AG04450 (cell line): ENCODE results near the gene CYP4A11. TPM values are rescaled to one million over a fixed set of nuclear protein-coding genes. Genes with fewer than 3 reads are reported as not detected.
"Not testable (repeated sequence)": the region's sequence is repeated elsewhere in the genome, so short reads cannot be mapped to it uniquely, and the experiment has no call there.

Experiments
- CTCF ChIA-PET: fragments of 300-600, 350-600 bp; formaldehyde crosslinking; extraction: SDS; loops from one replicate; lab custom pipeline; 2022; ENCODE audit warnings: antibody characterized with exemption, inconsistent platforms; lab: Charles Lee
- POLR2A ChIA-PET: fragments of 350-600 bp; formaldehyde crosslinking; extraction: SDS; loops from one replicate; lab custom pipeline; 2021; ENCODE audit warnings: antibody characterized with exemption, inconsistent platforms; lab: Yijun Ruan, JAX
- DNase-seq: peaks from one replicate; pipeline ENCODE4 v3.0.0-alpha.2; 2011; ENCODE audit warnings: low read depth, low spot score
- H3K27ac ChIP-seq: one replicate; pipeline ENCODE4 v1.5.1; 2012; ENCODE audit warnings: low read depth, low read length, control low read depth
- H3K27me3 ChIP-seq: one replicate; pipeline ENCODE4 v1.6.0; 2012; ENCODE audit warnings: low read length; ENCODE audit not compliant: control insufficient read depth, insufficient read depth
- H3K4me3 ChIP-seq: 2 replicates; pipeline ENCODE4 v1.5.1; 2011; ENCODE audit warnings: mild to moderate bottlenecking, low read depth, low read length, control low read depth
- H3K9me3 ChIP-seq: 2 replicates; pipeline ENCODE4 v1.5.1; 2012; ENCODE audit warnings: low read length; ENCODE audit not compliant: control insufficient read depth, insufficient read depth
- polyA plus RNA-seq: library from polyadenylated mRNA; depleted of rRNA; stranded (reverse); fragments of >200 nt; gene quantifications from 2 replicates; pipeline ENCODE4 v1.2.3, GENCODE V29; 2011
- TF ChIP-seq, protein P1 (sequence below): IDR thresholded peaks from 2 replicates; pipeline ENCODE4 v1.5.1; 2011; ENCODE audit warnings: low read depth, low read length, control low read depth, inconsistent platforms

The CYP4A11 gene
- polyA plus RNA-seq, 1 experiment, result not detected

DNA sequence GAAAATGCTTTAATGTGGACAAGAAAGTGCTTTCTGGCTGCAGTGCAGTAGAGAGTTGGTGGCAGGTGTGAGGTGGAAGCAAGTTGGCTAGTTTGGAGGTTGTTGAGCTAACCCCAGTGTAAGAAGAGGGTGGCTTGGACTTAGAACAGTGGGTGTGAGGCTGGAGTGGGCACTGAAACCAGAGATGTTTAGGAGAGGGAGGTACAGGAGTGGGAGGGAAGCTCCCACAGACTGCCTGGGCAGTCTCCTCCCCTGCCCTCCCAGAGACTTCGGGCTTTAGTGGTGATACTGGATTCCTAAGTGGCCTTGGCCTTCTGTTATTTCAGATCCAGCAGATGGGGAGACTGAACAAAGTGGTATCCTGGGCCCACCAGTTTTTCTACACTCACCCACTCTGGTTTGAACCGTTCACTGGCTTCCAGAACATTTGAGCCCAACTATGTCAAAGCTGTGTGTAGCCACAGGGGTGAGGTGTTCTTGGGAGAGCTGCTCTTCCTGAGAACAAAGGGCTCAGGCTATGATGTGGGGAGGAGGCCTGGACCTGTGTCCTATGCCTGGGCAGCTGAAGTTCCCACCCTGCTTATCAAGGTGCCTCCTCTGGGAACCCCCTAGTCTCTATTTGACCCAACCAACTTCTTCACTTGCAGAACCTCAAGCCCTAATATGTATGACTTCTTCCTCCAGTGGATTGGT, 19.9 kb upstream of the CYP4A11 start:
- Histone ChIP-seq H3K9me3 (no peaks in the 10 kb centered on the region), H3K4me3 (no peak overlapping the region), H3K27ac (no peak overlapping the region), H3K27me3 (no peaks in the 10 kb centered on the region)
- no peak for DNase-seq
- ChIA-PET POLR2A (no interaction called here), CTCF (no interaction called here)
- TF ChIP-seq, protein P1, sequence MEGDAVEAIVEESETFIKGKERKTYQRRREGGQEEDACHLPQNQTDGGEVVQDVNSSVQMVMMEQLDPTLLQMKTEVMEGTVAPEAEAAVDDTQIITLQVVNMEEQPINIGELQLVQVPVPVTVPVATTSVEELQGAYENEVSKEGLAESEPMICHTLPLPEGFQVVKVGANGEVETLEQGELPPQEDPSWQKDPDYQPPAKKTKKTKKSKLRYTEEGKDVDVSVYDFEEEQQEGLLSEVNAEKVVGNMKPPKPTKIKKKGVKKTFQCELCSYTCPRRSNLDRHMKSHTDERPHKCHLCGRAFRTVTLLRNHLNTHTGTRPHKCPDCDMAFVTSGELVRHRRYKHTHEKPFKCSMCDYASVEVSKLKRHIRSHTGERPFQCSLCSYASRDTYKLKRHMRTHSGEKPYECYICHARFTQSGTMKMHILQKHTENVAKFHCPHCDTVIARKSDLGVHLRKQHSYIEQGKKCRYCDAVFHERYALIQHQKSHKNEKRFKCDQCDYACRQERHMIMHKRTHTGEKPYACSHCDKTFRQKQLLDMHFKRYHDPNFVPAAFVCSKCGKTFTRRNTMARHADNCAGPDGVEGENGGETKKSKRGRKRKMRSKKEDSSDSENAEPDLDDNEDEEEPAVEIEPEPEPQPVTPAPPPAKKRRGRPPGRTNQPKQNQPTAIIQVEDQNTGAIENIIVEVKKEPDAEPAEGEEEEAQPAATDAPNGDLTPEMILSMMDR, result no peak

DNA sequence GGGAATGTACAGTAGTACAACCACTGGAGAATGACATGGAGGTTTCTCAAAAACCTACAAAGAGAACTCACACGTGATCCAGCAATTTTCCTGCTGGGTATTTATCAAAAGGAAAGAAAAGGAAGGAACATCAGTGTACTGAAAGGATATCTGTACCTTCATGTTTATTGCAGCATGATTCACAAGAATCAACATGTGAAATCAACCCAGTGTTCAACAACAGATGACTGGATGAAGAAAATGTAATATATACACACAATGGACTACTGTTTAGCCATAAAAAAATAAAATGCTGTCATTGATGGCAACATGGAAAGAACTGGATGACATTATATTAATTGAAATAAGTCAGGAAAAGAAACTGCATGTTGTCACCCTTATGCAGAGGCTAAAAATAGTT, 19.0 kb upstream of the CYP4A11 start:
- no peak for DNase-seq
- Histone ChIP-seq H3K27me3 (no peaks in the 10 kb centered on the region), H3K27ac (no peak overlapping the region), H3K4me3 (no peak overlapping the region), H3K9me3 (no peaks in the 10 kb centered on the region)
- CTCF ChIA-PET, result no interaction called here
- POLR2A ChIA-PET, result no interaction called here
- TF ChIP-seq, protein P1, result no peak

DNA sequence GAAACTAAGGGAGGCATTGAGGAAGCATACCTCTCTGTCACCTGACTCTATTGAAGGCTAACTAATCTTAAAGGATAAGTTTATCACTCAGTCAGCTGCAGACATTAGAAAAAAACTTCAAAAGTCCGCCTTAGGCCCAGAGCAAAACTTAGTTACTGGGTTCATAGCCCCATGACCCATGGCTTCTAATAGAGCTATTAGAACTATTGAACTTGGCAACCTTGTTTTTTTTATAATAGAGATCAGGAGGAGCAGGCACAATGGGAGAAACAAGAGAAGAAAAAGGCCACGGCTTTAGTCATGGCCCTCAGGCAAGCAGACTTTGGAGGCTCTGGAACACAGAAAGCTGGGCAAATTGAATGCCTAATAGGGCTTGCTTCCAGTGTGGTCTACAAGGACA, 13.8 kb upstream of the CYP4A11 start:
- POLR2A ChIA-PET, H3K27me3 ChIP-seq, CTCF ChIA-PET, H3K9me3 ChIP-seq, H3K27ac ChIP-seq, DNase-seq, H3K4me3 ChIP-seq: not testable (repeated sequence)

DNA sequence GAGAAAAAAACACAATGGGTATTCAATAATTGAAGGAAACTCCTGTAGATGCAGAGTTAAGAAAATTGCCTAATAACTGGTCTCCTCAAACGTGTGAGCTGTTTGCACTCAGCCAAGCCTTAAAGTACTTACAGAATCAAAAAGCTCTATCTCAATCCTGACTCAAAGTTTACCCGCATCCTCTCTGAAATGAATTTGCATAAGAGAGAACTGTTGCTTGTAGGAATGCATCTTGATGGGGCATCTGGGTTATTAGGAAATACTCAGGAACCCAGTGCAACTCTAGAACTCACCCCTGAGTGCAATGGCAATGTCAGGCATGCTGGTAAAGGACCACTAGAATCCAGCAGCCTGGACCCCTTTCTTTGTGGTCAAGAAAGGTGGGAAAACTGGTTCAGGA, 12.6 kb upstream of the CYP4A11 start:
- H3K9me3 ChIP-seq, POLR2A ChIA-PET, DNase-seq, H3K27ac ChIP-seq, CTCF ChIA-PET, H3K4me3 ChIP-seq, H3K27me3 ChIP-seq: not testable (repeated sequence)

DNA sequence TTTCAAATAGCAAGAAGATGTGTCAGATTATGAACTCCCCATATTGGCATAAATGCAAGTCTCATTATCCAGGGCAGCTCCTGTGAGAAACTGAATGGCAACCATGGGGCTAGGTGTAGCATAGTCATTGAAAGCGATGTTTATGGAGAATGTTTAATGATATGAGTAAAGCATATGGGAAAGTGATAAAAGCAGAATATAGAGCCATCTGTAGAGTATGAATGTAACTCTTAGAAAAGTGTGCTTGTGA, 8.1 kb upstream of the CYP4A11 start:
- H3K27me3 ChIP-seq, POLR2A ChIA-PET, CTCF ChIA-PET, H3K9me3 ChIP-seq, DNase-seq, H3K4me3 ChIP-seq, H3K27ac ChIP-seq: not testable (repeated sequence)

DNA sequence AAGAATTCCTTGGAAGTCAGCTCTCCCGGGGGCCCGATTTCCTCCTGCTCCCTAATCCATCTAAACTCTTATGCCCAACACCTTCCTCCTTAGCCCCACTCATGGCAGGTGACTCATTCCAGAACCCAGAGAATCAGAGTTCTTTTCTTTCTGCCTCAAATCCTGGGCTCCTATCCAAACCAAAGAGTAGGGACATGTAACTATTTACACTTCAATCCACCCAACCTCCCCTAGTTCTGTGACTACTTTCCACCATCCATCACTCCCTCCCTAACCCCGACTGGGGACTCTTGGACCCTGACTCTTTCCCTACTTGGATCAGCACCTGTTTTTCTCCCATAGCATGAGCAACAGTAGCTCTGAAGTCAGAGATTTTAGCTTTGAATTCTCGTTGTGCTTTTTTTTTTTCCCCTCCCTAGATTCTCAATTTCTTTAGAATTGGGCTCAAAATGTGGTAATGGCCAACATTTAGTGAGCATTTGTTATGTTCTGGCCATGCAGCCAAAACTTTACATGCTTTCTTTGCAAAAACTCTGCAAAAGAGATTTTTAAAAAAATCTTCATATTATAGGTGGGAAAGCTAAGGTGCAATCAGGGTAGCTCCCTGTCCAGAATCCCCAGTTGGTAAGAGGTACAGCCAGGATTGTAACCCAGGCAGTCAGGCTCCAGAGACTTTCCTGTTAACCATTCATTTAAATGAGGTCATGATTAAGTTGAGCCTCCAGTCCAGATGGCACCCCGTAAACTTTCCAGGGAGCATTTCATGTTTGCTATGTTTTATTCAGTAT, 7.5 kb upstream of the CYP4A11 start:
- ChIA-PET POLR2A (no interaction called here), CTCF (no interaction called here)
- TF ChIP-seq, protein P1, result no peak
- Histone ChIP-seq H3K27me3 (no peaks in the 10 kb centered on the region), H3K9me3 (no peaks in the 10 kb centered on the region), H3K4me3 (no peak overlapping the region), H3K27ac (no peak overlapping the region)
- DNase-seq, result no peak

DNA sequence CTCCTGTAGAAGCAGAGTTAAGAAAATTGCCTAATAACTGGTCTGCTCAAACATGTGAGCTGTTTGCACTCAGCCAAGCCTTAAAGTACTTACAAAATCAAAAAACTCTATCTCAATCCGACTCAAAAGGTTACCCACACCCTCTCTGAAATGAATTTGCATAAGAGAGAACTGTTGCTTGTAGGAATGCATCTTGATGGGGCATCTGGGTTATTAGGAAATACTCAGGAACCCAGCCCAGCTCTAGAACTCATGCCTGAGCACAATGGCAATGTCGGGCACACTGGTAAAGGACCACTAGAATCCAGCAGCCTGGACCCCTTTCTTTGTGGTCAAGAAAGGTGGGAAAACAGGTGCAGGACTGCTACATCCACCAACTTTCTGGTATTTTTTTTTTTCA, 6.4 kb upstream of the CYP4A11 start:
- DNase-seq, CTCF ChIA-PET, H3K9me3 ChIP-seq, H3K4me3 ChIP-seq, H3K27ac ChIP-seq, POLR2A ChIA-PET, H3K27me3 ChIP-seq: not testable (repeated sequence)
